H1 (cell line): ENCODE measurements around the gene PSTK. TPM values are rescaled to one million over a fixed set of nuclear protein-coding genes. Genes with fewer than 3 reads are reported as not detected.

Experiments used
- CHD1 ChIP-seq: IDR thresholded peaks from 2 replicates; pipeline ENCODE4 v1.6.1; 2012; ENCODE audit warnings: low read depth, low read length, improper control_type of control experiment
- HDAC2 ChIP-seq, 2 experiments: fragments of 300-600 bp in 1 of 2; sonication (generic) in 1 of 2; IDR thresholded peaks; 2 replicates each; pipeline ENCODE4 v1.6.1; 2011 to 2012; ENCODE audit warnings: low read depth in 2 of 2, low read length in 2 of 2, mild to moderate bottlenecking in 2 of 2, moderate library complexity in 2 of 2, borderline replicate concordance in 1 of 2, inconsistent platforms in 1 of 2
- TAF7 ChIP-seq: optimal IDR thresholded peaks from 2 replicates; pipeline ENCODE3; 2011; ENCODE audit warnings: low read depth, mild to moderate bottlenecking, inconsistent platforms, low read length, moderate library complexity, borderline replicate concordance
- USF2 ChIP-seq: IDR thresholded peaks from 2 replicates; pipeline ENCODE4 v1.6.1; 2011; ENCODE audit warnings: low read length, improper control_type of control experiment
- polyA plus RNA-seq, 7 experiments: library from polyadenylated mRNA; depleted of rRNA in 3 of 7; stranded (reverse) in 5 of 7; unstranded in 2 of 7; fragments of >200 nt in 5 of 7; fragments of 200-250 nt in 2 of 7; gene quantifications; 1 replicate in 5 of 7; 2 replicates in 1 of 7; 4 replicates in 1 of 7; pipeline versions ENCODE4 v1.2.1 to v1.2.3, GENCODE V29; 2011 to 2013; ENCODE audit warnings: missing spikeins in 2 of 7, mixed read lengths in 2 of 7
- total RNA-seq: library from RNA; stranded (reverse); fragmentation: NEBNext Ultra II Directional; extraction: Animal tissue kit (Norgen Biotek cat#: 25700); gene quantifications from 2 replicates; pipeline ENCODE4 v1.2.1, GENCODE V29; 2021

The PSTK gene
- total and polyA plus RNA-seq, 2 of the 8 experiments (the other 6 are each of a cell fraction or from before 2014, with no cell fraction given): 4.4 to 6.6 TPM

DNA sequence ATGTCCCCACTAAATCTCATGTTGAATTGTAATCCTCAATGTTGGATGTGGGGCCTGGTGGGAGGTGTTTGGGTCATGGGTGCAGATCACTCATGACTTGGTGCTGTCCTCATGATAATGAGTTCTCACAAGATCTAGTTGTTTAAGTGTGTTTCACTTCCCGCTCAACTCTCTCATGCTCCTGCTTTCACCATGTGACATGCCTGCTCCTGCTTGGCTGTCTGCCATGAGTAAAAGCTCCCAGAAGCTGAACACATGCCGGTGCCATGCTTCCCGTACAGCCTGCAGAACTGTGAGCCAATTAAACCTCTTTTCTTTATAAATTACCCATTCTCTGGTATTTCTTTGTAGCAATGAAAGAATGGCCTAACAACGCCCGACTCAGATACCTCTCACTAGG, 6.2 kb upstream of the PSTK start (continued):
- TF ChIP-seq HDAC2 (IDR thresholded peaks at IDR 0.05; ENCODE audit: borderline replicate concordance in 1 of 2, low read depth in 2 of 2, low read length in 2 of 2) (no peak), CHD1 (no peak), TAF7 (no peak), USF2 (no peak)
